ENCODE results near the gene MBOAT7.
"Not testable (repeated sequence)": the region's sequence is repeated elsewhere in the genome, so short reads cannot be mapped to it uniquely, and the experiment has no call there.

Gene MBOAT7

GRCh38 chr19:54189145-54189734 is at the start of gene MBOAT7:
MBOAT7 (minus strand) TSS chr19:54189580; CDS start chr19:54188508, 1,072 bp downstream.
- peak within 1 kb of the TSS; percentile 99 for H3K27ac Mint-ChIP-seq (ENCODE audit: low read depth)
- H3K27me3 Mint-ChIP-seq, result no peaks in the 10 kb centered on the region
- peak within 1 kb of the TSS; percentile 94 for H3K4me3 Mint-ChIP-seq
- H3K4me1 Mint-ChIP-seq, result peaks cover 43% of the 10 kb centered on the region
- ATAC-seq (replicated peaks; ENCODE audit: extremely low read depth, poor library complexity, severe bottlenecking), result peak; percentile 0
- H3K36me3 Mint-ChIP-seq (ENCODE audit: insufficient read depth), result peaks cover 27% of the 10 kb centered on the region
- no peaks in the 10 kb centered on the region for H3K9me3 Mint-ChIP-seq
- DNase-seq (ENCODE audit: low spot score in 2 of 2), result no peak

- DNase-seq (ENCODE audit: low spot score in 2 of 2), result no peak
- Mint-ChIP-seq H3K9me3 (no peaks in the 10 kb centered on the region), H3K27me3 (peaks cover 40% of the 10 kb centered on the region), H3K27ac (ENCODE audit: low read depth) (no peak overlapping the region), H3K4me3 (no peak overlapping the region), H3K36me3 (ENCODE audit: insufficient read depth) (no peaks in the 10 kb centered on the region), H3K4me1 (peaks cover 4% of the 10 kb centered on the region)
- no peak for ATAC-seq (replicated peaks; ENCODE audit: extremely low read depth, poor library complexity, severe bottlenecking)
Measured at GRCh38 chr19:54233941-54234340, 44.6 kb upstream of the MBOAT7 start.

GRCh38 chr19:54231077-54231931 is 41.9 kb upstream of the MBOAT7 start:
- peak; percentile 77 for ATAC-seq (replicated peaks; ENCODE audit: extremely low read depth, poor library complexity, severe bottlenecking)
- H3K36me3 Mint-ChIP-seq (ENCODE audit: insufficient read depth), result no peaks in the 10 kb centered on the region
- H3K4me3 Mint-ChIP-seq, result no peak overlapping the region
- peaks cover 39% of the 10 kb centered on the region for H3K27me3 Mint-ChIP-seq
- DNase-seq (ENCODE audit: low spot score in 2 of 2), result peak; percentile 73 to 92
- H3K4me1 Mint-ChIP-seq, result peaks cover 4% of the 10 kb centered on the region
- H3K9me3 Mint-ChIP-seq, result no peaks in the 10 kb centered on the region
- no peak overlapping the region for H3K27ac Mint-ChIP-seq (ENCODE audit: low read depth)

GRCh38 chr19:54230031-54230430 is 40.7 kb upstream of the MBOAT7 start:
- Mint-ChIP-seq H3K9me3 (no peaks in the 10 kb centered on the region), H3K27ac (ENCODE audit: low read depth) (no peak overlapping the region), H3K4me1 (peaks cover 4% of the 10 kb centered on the region), H3K36me3 (ENCODE audit: insufficient read depth) (no peaks in the 10 kb centered on the region), H3K27me3 (peaks cover 32% of the 10 kb centered on the region), H3K4me3 (no peak overlapping the region)
- DNase-seq (ENCODE audit: low spot score in 2 of 2) (no peak), ATAC-seq (replicated peaks; ENCODE audit: extremely low read depth, poor library complexity, severe bottlenecking) (no peak)

- Mint-ChIP-seq H3K27me3 (peaks cover 32% of the 10 kb centered on the region), H3K36me3 (ENCODE audit: insufficient read depth) (no peaks in the 10 kb centered on the region), H3K27ac (ENCODE audit: low read depth) (no peak overlapping the region), H3K4me1 (peaks cover 4% of the 10 kb centered on the region), H3K4me3 (no peak overlapping the region), H3K9me3 (no peaks in the 10 kb centered on the region)
- ATAC-seq (replicated peaks; ENCODE audit: extremely low read depth, poor library complexity, severe bottlenecking) (no peak), DNase-seq (ENCODE audit: low spot score in 2 of 2) (no peak)
Measured at GRCh38 chr19:54229146-54229545, 39.8 kb upstream of the MBOAT7 start.

GRCh38 chr19:54224619-54225018 is 35.2 kb upstream of the MBOAT7 start:
- ATAC-seq (replicated peaks; ENCODE audit: extremely low read depth, poor library complexity, severe bottlenecking); DNase-seq (ENCODE audit: low spot score in 2 of 2); H3K27ac Mint-ChIP-seq (ENCODE audit: low read depth); H3K36me3 Mint-ChIP-seq (ENCODE audit: insufficient read depth); H3K4me1 Mint-ChIP-seq; H3K9me3 Mint-ChIP-seq; H3K4me3 Mint-ChIP-seq: not testable (repeated sequence)
- peaks cover 24% of the 10 kb centered on the region for H3K27me3 Mint-ChIP-seq

- not testable (repeated sequence) for ATAC-seq (replicated peaks; ENCODE audit: extremely low read depth, poor library complexity, severe bottlenecking); H3K27ac Mint-ChIP-seq (ENCODE audit: low read depth); DNase-seq (ENCODE audit: low spot score in 2 of 2); H3K4me1 Mint-ChIP-seq; H3K9me3 Mint-ChIP-seq; H3K4me3 Mint-ChIP-seq; H3K36me3 Mint-ChIP-seq (ENCODE audit: insufficient read depth)
- peaks cover 17% of the 10 kb centered on the region for H3K27me3 Mint-ChIP-seq
Measured at GRCh38 chr19:54223937-54224281, 34.5 kb upstream of the MBOAT7 start.

GRCh38 chr19:54223277-54223936 is 34.0 kb upstream of the MBOAT7 start:
- not testable (repeated sequence) for H3K36me3 Mint-ChIP-seq (ENCODE audit: insufficient read depth); H3K4me1 Mint-ChIP-seq; ATAC-seq (replicated peaks; ENCODE audit: extremely low read depth, poor library complexity, severe bottlenecking); H3K4me3 Mint-ChIP-seq; DNase-seq (ENCODE audit: low spot score in 2 of 2); H3K9me3 Mint-ChIP-seq
- peaks cover 15% of the 10 kb centered on the region for H3K27me3 Mint-ChIP-seq
- peak overlapping the region; percentile 53 for H3K27ac Mint-ChIP-seq (ENCODE audit: low read depth)

GRCh38 chr19:54222474-54223276 is 33.3 kb upstream of the MBOAT7 start, which contains the start of gene LILRB3:
LILRB3 (minus strand) TSS chr19:54223007; CDS start chr19:54222976, 31 bp downstream.
- not testable (repeated sequence) for H3K4me3 Mint-ChIP-seq; DNase-seq (ENCODE audit: low spot score in 2 of 2); H3K9me3 Mint-ChIP-seq; ATAC-seq (replicated peaks; ENCODE audit: extremely low read depth, poor library complexity, severe bottlenecking); H3K36me3 Mint-ChIP-seq (ENCODE audit: insufficient read depth); H3K4me1 Mint-ChIP-seq
- peaks cover 15% of the 10 kb centered on the region for H3K27me3 Mint-ChIP-seq
- H3K27ac Mint-ChIP-seq (ENCODE audit: low read depth), result peak within 1 kb of the TSS; percentile 53

- not testable (repeated sequence) for ATAC-seq (replicated peaks; ENCODE audit: extremely low read depth, poor library complexity, severe bottlenecking); DNase-seq (ENCODE audit: low spot score in 2 of 2); H3K9me3 Mint-ChIP-seq; H3K4me1 Mint-ChIP-seq; H3K4me3 Mint-ChIP-seq; H3K27ac Mint-ChIP-seq (ENCODE audit: low read depth); H3K36me3 Mint-ChIP-seq (ENCODE audit: insufficient read depth)
- H3K27me3 Mint-ChIP-seq, result peaks cover 15% of the 10 kb centered on the region
Measured at GRCh38 chr19:54221947-54222346, 32.6 kb upstream of the MBOAT7 start.

- H3K4me3 Mint-ChIP-seq; ATAC-seq (replicated peaks; ENCODE audit: extremely low read depth, poor library complexity, severe bottlenecking); H3K9me3 Mint-ChIP-seq; H3K4me1 Mint-ChIP-seq; DNase-seq (ENCODE audit: low spot score in 2 of 2); H3K27ac Mint-ChIP-seq (ENCODE audit: low read depth); H3K36me3 Mint-ChIP-seq (ENCODE audit: insufficient read depth): not testable (repeated sequence)
- peaks cover 15% of the 10 kb centered on the region for H3K27me3 Mint-ChIP-seq
Measured at GRCh38 chr19:54219702-54220101, 30.3 kb upstream of the MBOAT7 start.

GRCh38 chr19:54218960-54219661 is 29.7 kb upstream of the MBOAT7 start:
- Mint-ChIP-seq H3K4me3 (no peak overlapping the region), H3K27me3 (peaks cover 15% of the 10 kb centered on the region), H3K4me1 (peaks cover 5% of the 10 kb centered on the region), H3K27ac (ENCODE audit: low read depth) (no peak overlapping the region), H3K36me3 (ENCODE audit: insufficient read depth) (peaks cover 1% of the 10 kb centered on the region), H3K9me3 (no peaks in the 10 kb centered on the region)
- no peak for DNase-seq (ENCODE audit: low spot score in 2 of 2)
- no peak for ATAC-seq (replicated peaks; ENCODE audit: extremely low read depth, poor library complexity, severe bottlenecking)

All from central memory CD8-positive, alpha-beta T cell (primary cell).